Fibroblast of skin of back (primary cell): Measurements from ENCODE around the gene MAGEA3.
"Not testable (repeated sequence)": the region's sequence is repeated elsewhere in the genome, so short reads cannot be mapped to it uniquely, and the experiment has no call there.

Experiments
- DNase-seq: peaks from one replicate; pipeline ENCODE4 v3.0.0-alpha.2; 2013

Gene MAGEA3

GRCh38 chrX:152736528-152736927 lies 37.9 kb downstream of the MAGEA3 start:
- DNase-seq: not testable (repeated sequence)

- DNase-seq: no peak
Observed at GRCh38 chrX:152738560-152738959, 40.0 kb downstream of the MAGEA3 start.
